Measurements from ENCODE around the gene CEACAM3.
"Not testable (repeated sequence)": the region's sequence is repeated elsewhere in the genome, so short reads cannot be mapped to it uniquely, and the experiment has no call there.

The CEACAM3 gene

DNA sequence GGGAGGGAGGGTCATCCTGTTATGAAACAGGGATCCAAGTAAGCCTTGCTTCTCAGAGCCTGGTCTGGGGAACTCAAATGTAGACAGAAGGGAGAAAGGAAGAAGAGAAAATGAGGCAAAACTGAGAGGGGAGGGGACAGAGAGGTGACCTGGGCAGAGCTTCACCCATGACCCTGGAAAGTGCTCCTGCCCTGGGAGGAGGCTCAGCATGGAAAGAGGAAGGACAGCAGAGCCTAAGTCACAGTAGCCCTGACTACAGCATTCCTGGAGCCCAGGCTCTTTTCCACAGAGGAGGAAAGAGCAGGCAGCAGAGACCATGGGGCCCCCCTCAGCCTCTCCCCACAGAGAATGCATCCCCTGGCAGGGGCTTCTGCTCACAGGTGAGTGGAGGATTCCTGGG, at the start of gene CEACAM3:
Gene CEACAM3, plus strand, starts transcription at position 226 of the 400 bp plus-strand sequence. Its CDS starts 91 bp downstream, at position 317.
- DNase-seq (ENCODE audit: low spot score) = no peak

DNA sequence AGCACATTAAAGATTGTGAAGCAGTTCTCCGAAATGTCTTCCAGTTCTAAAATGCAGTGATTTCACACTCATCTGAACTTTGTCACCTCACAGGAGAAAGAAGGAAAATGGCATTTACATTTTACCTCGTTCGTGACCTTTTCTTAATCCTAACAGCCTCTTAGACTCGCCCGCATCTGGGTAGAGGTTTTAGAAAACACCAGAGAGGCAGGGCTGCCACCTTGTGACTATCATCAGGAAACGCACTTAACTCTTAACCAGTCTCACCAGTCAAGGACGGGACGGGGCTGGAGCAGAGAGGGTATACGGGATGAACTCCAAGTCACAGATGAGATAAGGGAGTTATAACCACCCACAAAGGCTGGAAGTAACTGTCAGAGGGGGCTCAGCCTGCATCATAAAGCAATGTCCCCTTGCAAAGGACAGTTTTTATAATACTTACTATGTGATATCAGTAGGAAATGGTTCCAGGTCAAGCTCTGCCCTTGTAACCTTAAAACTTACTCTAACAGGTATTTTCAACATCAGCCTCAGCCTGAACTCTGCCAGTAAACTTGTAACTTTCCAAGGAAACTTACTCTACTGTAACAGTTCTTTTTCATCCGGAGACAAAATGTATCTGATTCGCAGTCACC, 49.7 kb upstream of the CEACAM3 start:
- peak; percentile 58 for DNase-seq (ENCODE audit: low spot score)

DNA sequence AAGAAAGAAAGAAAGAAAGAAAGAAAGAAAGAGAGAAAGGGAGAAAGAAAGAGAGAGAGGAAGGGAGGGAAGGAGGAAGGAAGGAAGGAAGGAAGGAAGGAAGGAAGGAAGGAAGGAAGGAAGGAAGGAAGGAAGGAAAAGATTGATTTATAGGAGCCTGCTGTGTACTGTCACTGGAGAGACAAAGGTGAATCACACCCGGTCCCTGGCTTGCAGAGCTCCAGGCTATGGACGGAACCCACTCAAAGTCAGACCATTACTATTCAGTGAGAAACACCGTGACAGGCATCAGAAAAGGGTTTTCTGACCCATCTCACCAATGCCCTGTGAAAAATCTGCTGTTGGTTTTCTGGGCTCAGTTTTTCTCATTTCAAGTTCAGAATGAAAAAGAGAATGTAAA, 48.4 kb upstream of the CEACAM3 start:
- DNase-seq (ENCODE audit: low spot score) = no peak

DNA sequence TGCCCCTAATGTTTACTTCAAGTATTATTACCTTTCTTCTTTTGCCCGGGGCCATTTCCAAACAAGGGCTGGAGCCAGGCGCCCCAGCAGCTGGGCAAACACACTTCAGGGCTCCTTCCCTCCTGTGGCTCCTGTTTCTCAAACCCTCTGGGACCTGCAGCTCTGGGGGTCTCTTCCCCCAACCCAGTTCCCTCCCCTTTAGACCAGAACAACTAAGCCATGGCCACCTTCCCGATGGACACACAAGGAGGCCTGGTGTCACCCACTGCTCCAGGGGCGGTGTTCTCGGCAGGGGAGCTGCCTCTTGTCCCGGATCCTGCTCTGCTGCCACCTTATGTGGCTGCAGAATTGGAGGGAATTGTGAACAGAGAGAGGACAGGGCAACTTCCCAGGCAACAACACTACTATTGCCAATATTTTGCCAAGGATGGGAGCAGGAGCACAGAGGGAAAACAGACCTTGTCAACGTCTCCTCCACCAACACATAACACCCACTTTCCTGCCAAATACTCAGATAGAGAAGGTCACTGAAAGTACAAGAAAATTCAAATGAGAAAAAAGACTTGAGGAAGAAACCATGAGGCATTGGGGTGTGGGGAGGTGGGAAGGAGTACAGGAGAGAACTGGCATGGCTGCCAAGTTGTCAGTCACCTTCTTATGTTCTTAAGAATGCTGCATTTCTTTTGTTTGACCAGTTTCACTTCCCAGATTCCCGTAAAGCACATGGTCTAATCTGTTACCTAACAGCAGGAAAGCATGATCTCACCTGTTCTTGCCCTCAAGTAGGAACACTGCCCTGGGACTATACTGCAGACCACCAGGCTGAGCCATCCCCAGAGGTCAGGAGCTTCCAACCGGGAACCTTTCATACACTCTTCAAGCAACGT, 45.9 kb upstream of the CEACAM3 start:
- not testable (repeated sequence) for DNase-seq (ENCODE audit: low spot score)

DNA sequence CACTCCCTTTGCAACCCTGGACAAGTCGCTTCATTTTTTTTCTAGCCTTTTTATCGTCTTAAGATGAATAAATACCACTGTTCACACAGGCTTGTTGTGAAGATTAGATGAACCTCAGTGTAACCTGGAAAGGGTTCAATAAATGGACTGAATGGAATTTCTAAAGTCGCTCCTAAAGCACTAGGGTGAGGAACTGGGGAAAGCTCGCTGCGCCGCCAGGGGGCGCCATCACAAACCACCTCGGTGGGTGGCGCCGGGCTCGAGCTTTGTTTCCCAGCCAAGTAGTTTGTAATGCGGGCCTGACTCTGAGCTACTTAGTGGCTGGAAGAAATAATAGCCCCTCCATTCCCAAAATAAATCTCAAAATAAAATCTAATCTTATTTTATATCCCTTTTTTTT, 43.2 kb upstream of the CEACAM3 start:
- peak; percentile 57 for DNase-seq (ENCODE audit: low spot score)

DNA sequence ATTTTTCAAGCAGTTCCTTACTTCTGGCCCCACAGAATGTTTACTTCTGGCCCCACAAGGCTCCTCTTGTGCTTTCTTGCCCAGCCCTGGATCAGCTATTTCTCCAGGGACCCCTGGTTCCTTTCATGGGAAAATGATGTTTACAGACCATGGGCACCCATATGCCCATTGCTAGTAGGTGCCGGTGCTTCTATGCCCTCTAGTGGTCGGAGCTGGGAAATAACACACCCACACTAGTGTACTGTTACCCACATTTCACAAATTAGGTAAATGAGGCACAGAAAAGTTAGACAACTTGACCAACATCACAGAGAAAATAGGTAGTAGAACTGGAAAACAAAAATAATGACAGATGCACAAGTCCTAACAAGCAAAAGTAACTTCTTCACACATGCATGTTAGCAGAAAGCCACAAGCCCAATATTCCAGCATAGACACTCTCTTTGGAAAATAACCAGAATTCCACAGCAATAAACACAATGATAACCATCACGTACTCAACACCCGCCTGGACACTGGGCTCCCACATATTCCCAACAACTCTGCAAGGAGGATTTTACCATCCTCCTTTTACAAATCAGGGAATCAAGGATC, 42.4 kb upstream of the CEACAM3 start:
- DNase-seq (ENCODE audit: low spot score) = peak; percentile 71

DNA sequence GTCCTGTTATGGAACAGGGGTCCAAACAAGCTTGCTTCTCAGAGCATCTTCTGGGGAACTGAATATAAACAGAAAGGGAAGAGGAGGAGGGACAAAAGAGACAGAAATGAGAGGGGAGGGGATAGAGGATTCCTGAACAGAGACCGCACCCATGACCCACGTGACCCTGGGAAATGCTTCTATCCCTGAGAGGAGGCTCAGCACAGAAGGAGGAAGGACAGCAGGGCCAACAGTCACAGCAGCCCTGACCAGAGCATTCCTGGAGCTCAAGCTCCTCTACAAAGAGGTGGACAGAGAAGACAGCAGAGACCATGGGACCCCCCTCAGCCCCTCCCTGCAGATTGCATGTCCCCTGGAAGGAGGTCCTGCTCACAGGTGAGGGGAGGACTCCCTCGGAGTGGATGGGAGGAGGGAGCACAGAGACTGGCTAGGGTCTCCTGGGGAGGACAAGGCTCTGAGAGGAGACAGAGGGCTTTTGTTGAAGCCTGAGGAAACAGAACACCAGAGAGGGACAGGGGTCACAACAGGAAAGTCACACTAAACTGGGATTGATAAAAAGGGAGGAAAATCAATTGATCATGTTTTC, 41.0 kb upstream of the CEACAM3 start, which contains the start of gene CEACAM6:
Gene CEACAM6, plus strand, starts transcription at position 203 of the 586 bp plus-strand sequence. Its CDS starts 109 bp downstream, at position 312.
- no peak for DNase-seq (ENCODE audit: low spot score)

DNA sequence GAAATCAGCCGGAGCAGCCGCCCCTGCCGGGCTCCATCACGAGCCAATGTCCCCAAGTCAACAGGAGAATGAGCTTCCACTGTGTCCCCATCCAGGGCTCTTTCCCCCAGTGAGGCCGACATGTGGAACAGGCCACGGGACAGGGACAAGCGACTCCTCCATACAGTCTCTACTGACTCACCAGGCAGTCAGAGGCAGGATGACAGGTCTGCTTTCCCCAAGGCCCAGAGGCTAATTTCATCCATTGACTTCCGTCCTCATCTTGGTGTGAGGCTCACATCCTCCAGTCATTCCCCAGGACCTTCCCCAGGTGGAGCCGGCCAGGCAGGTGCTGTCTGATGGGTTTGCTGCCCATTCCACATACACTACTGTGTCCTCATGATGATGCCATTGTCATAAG, 37.5 kb upstream of the CEACAM3 start:
- DNase-seq (ENCODE audit: low spot score) = no peak

DNA sequence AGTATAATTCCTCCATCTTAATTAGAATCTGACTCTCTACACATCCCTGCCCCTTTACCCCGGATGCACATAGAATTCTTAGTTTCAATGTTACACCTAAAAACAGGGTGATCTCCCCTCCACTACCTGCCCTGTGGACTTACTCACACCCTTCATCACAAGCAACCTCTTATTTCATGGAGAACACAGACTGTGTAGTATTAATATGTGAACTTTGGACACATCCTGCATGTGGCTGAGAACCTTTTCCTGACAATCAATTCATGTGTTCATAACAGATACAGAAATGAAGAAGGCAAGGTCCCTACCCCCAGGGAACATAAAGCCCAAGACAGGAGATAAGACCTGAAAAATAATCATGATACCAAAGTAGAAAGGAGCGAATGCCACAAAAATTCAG, 29.3 kb upstream of the CEACAM3 start:
- DNase-seq (ENCODE audit: low spot score) = no peak

DNA sequence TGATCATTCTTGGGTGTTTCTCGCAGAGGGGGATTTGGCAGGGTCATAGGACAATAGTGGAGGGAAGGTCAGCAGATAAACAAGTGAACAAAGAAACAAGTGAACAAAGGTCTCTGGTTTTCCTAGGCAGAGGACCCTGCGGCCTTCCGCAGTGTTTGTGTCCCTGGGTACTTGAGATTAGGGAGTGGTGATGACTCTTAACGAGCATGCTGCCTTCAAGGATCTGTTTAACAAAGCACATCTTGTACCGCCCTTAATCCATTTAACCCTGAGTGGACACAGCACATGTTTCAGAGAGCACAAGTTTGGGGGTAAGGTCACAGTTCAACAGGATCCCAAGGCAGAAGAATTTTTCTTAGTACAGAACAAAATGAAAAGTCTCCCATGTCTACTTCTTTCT, 28.3 kb upstream of the CEACAM3 start:
- not testable (repeated sequence) for DNase-seq (ENCODE audit: low spot score)

DNA sequence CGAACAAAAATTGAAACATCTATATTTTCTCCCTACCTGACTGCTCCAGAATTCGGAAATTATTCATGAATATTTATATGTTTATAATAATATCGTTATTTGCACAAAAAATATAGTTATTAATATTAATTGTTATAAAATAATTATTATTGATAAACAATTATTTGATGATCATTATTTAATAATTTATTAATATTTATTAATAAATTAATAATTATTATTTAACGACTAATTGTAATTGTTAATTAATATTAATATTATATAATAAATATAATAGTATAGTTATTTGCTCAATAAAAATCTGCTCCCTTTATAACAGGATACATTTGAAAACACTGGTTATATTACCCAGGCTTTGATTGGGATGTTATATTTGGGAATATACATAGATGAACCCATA, 26.8 kb upstream of the CEACAM3 start:
- no peak for DNase-seq (ENCODE audit: low spot score)

DNA sequence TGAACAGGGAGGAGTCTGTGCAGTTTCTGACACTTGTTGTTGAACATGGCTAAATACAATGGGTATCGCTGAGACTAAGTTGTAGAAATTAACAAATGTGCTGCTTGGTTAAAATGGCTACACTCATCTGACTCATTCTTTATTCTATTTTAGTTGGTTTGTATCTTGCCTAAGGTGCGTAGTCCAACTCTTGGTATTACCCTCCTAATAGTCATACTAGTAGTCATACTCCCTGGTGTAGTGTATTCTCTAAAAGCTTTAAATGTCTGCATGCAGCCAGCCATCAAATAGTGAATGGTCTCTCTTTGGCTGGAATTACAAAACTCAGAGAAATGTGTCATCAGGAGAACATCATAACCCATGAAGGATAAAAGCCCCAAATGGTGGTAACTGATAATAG, 25.0 kb upstream of the CEACAM3 start:
- DNase-seq (ENCODE audit: low spot score) = no peak

DNA sequence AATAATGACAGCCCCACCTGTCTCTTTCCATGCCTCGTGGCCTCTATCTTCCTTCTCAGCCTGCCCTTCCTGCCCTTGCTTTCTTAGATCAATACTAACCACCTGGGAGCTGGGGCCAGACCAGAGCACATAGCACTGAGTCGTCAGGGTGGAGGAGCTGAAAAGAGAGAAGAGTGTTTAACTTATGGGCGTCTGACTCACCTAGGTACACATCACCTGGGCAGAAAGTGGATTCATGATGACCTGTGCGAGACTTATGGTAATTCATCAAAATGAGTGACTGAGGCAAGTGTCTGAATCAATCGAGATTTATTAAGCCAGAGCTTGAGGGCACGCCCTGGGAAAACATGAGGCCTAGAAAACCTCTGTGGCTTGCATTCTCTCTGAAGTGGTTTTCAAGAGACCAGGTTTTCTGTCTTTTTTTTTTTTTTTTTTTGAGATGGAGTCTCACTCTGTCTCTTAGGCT, 21.8 kb upstream of the CEACAM3 start:
- DNase-seq (ENCODE audit: low spot score) = peak; percentile 17

DNA sequence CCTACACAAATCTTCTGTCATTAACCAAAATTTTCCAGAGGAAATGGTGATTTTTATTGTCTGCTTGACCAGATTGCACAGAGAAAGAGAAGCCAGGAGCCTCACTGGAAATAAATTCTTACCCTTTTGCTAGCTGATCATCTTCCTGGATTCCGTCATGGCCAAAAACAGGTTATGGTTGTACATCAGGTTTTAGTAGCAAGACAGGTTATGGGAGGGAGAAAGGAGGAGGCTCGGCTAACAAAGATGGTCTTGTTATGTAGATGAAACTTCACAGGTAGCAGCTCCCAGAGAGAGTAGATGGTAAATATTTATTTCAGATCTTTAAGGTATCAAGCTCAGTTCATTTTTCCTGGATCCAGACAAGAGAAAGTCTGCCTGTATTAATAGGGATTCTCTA, 19.7 kb upstream of the CEACAM3 start:
- no peak for DNase-seq (ENCODE audit: low spot score)

DNA sequence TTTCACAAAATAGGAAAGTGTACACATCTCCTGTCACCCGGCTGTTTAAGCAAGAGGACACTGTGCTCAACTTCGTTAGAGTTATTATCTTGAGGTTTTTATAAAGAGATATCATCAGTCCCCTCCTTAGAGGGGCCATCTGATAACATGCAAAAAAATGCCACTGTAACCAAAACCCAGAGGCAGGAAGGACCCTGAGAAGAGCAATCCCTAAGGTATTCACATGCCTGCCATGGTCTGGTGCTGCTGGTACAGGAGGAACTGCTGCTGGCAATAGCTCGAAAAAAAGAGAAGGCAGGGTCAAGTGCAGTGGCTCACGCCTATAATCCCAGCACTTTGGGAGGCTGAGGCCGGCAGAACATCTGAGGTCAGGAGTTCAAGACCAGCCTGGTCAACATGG, 12.8 kb upstream of the CEACAM3 start:
- DNase-seq (ENCODE audit: low spot score) = no peak

DNA sequence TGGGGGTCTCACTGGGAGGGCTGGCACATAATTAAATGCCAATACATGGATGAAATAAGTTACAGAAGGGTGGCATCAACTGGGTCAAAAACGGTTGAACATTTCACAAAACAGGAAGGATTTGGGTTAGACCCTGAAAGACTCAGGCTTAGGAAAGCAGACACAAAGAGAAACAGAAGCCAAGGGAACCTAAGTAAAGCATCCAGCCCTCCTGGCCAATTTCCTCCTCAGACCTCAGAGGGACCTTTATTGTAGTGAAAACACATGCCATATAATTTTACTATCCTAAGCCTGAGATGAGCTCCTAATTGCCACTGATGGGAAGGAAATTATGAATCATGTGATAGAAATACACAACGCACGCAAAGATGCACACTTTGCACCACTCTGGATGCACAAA, 12.1 kb upstream of the CEACAM3 start:
- no peak for DNase-seq (ENCODE audit: low spot score)

DNA sequence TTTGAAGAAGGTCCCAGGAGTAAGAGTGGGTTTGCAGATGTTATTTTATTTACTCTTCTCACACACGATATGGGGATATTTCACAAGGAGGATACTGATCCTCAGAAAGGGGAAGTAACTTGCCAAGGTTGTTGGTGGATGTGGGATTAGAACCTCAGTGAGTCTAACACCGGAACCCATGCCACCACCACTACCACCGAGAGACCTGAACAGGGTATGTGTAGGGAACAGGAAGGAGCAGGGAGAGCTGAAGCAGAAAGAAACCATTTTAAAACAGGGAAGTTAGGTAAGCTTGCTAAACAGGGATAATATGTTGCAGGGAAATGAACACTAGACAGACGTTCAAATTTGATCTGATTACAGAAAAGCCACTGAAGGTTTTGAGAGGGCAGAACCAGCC, 11.6 kb upstream of the CEACAM3 start:
- no peak for DNase-seq (ENCODE audit: low spot score)

DNA sequence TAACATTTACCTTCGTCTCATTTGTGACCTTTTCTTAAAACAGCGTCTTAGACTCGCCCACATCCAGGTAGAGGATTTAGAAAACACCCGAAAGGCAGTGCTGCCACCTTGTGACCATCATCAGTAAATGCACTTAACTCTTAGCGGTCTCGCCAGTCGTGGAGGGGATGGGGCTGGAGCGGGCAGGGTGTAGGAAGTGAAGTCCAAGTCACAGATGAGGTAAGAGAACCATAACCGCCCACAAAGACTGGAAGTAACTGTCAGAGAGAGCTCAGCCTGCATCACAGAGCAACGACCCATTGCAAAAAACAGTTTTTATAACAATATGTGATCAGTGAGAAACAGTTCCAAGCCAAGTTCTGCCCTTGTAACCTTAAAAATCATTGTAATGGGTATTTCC, 10.7 kb upstream of the CEACAM3 start:
- DNase-seq (ENCODE audit: low spot score) = peak; percentile 80

DNA sequence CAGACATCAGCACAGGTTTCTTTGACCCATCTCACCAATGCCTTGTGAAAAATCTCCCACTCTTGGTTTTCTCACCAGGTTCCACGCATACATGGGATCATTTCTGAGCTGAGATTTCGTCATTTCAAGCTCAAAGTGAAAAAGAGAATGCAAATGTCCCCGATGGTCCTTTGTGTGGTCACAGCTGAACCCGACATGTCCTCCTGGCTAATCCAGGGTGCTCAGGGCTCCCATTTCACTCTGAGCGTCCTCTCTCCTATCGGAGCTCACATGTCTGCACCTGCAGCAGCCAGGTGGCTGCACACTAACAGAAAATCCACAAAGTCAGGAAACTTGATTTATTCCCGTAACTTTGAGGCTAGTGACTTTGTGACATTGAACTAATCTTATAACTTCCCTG, 9.3 kb upstream of the CEACAM3 start:
- no peak for DNase-seq (ENCODE audit: low spot score)

DNA sequence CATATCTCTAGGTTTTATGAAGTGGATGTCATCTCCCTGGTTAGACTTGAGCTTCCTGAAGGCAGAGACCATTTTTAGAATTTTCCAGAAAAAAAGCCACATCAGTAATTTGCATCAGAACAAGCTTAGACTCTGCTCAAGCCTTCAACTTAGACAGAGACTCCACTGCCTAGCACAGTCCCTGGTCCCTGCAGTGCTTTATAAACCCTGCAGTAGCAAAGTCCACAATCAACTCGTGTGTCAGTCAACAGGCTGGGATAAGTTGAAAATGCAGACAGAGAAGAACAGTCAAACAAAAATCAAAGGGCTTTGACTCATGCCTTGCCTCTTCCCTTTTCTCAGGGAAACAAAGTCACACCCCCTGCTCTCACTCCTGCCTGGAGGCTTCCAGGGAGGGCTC, 7.9 kb upstream of the CEACAM3 start:
- DNase-seq (ENCODE audit: low spot score) = not testable (repeated sequence)

DNA sequence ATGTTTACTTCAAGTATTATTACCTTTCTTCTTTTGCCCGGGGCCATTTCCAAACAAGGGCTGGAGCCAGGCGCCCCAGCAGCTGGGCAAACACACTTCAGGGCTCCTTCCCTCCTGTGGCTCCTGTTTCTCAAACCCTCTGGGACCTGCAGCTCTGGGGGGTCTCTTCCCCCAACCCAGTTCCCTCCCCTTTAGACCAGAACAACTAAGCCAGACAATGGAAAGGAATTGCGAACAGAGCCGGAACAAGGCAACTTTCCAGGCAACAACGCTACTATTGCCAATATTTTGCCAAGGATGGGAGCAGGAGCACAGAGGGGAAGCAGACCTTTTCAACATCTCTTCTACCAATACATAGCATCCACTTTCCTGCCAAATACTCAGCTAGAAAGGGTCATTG, 7.3 kb upstream of the CEACAM3 start:
- not testable (repeated sequence) for DNase-seq (ENCODE audit: low spot score)

Measured in activated CD4-positive, alpha-beta T cell treated with anti-CD3 and anti-CD28 coated beads, Interleukin-2, Interleukin-4, amounts not matched to agents 100 ng/mL and 50 ng/mL, durations not matched to agents 16 hours and 8 hours (primary cell).